IPS-18a (cell line): ENCODE data around the gene ITPRID2.

Source experiments
- H3K27ac ChIP-seq: one replicate; pipeline ENCODE4 v1.5.1; 2013; ENCODE audit warnings: low read length
- H3K27me3 ChIP-seq: one replicate; pipeline ENCODE4 v1.6.1; 2013; ENCODE audit warnings: mild to moderate bottlenecking, low read length; ENCODE audit not compliant: control insufficient read depth, insufficient read depth
- H3K36me3 ChIP-seq: one replicate; pipeline ENCODE4 v1.6.1; 2013; ENCODE audit warnings: low read depth, low read length; ENCODE audit not compliant: control insufficient read depth
- H3K4me1 ChIP-seq: one replicate; pipeline ENCODE4 v1.6.1; 2013; ENCODE audit warnings: low read depth, low read length; ENCODE audit not compliant: control insufficient read depth
- H3K4me3 ChIP-seq: one replicate; pipeline ENCODE4 v1.5.1; 2013; ENCODE audit warnings: low read length
- H3K9ac ChIP-seq: one replicate; pipeline ENCODE4 v1.6.1; 2013; ENCODE audit warnings: mild to moderate bottlenecking, low read length, moderate library complexity
- H3K9me3 ChIP-seq: one replicate; pipeline ENCODE4 v1.6.1; 2013; ENCODE audit warnings: low read depth, low read length; ENCODE audit not compliant: control insufficient read depth

Gene ITPRID2

DNA sequence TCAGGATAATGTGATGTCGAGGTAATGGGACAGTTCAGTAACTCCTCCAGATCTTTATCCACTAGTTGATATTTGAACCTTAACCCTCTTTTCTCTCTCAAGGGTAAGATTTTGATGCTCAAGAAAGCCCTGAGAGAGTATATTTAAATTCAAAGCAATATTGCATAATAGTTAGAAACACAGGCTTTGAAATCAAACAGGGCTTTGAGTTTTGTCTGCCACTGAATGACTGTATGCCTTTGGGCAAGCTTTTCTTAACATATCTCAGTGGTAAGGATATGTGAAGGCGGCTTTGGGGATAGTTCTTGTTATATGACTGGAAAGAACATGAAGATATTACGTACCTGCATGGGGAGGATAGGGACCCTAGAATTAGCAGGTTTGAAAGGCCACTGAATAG, 11.1 kb downstream of the ITPRID2 start:
- Histone ChIP-seq H3K4me3 (no peak overlapping the region), H3K9me3 (no peaks in the 10 kb centered on the region), H3K27me3 (no peaks in the 10 kb centered on the region), H3K4me1 (no peaks in the 10 kb centered on the region), H3K36me3 (peaks cover 18% of the 10 kb centered on the region), H3K9ac (no peak overlapping the region), H3K27ac (no peak overlapping the region)

DNA sequence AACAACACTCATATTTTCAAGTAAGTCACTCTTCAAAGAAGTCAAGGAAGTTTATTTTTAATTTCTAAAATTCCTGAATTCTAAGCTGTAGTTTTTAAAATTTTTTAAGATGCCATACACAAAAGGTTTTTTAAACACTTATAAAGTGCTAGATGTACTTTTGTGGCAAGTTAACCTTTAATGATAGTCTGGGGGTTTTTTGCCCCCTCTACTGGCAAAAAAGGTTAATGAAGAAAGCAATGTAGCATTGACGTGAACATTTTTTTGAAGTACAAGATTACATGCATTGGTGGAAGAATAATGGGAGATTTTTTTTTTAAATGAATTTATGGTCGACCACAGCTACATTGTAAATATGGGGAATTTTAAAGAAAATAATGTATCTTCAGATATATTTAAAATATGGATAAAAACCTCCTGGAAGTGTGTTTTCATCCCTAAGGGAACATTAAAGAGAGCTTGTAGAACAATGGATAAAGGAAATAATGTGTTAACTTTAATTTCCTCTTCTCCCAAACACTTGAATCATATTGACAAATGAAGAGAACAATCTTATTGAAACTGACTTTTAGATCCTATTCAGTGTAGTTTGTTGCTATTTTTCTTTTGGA, 12.6 kb downstream of the ITPRID2 start:
- Histone ChIP-seq H3K9me3 (no peaks in the 10 kb centered on the region), H3K9ac (no peak overlapping the region), H3K27ac (no peak overlapping the region), H3K36me3 (peaks cover 14% of the 10 kb centered on the region), H3K27me3 (no peaks in the 10 kb centered on the region), H3K4me1 (no peaks in the 10 kb centered on the region), H3K4me3 (no peak overlapping the region)

DNA sequence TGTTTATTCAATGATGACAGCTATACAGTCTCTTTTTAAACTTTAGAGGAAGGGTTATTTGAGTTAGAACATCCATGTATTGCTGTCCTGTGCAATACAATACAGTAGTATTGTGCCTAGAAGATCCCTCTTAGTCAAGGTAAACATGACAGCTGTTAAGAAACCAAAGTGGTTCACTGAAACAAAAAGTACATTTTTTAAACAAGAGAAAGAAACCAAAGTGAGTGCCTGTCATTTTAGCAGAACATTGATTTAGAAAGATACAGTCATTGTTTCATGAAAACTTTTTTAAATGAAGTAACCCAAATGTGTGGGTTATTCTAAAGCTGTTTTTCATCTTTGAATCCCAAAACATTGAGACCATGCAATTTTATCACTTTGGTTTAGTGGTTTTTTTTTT, 15.5 kb downstream of the ITPRID2 start:
- Histone ChIP-seq H3K36me3 (peaks cover under 1% of the 10 kb centered on the region), H3K27me3 (no peaks in the 10 kb centered on the region), H3K4me1 (no peaks in the 10 kb centered on the region), H3K4me3 (no peak overlapping the region), H3K9me3 (no peaks in the 10 kb centered on the region), H3K9ac (no peak overlapping the region), H3K27ac (no peak overlapping the region)

DNA sequence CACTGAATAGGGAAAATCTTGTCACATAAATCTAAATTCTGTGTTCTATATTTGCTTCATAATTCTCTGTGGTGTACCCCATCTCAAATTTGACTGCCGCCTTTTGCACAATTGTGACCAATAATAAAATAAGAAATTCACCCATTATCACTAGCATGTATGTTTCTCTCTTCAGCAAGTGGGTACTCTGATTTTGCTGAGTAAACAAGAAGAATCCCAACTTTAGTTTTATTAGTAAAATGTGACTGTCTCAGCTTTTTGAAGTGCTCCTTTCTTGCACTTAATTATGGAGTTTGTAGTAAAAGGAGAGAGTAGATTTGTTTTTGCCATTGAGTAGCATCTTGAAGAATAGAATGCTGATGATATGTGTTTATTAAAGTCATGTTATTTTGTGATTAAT, 16.1 kb downstream of the ITPRID2 start:
- Histone ChIP-seq H3K4me3 (no peak overlapping the region), H3K36me3 (no peaks in the 10 kb centered on the region), H3K9me3 (no peaks in the 10 kb centered on the region), H3K4me1 (no peaks in the 10 kb centered on the region), H3K9ac (no peak overlapping the region), H3K27ac (no peak overlapping the region), H3K27me3 (no peaks in the 10 kb centered on the region)

DNA sequence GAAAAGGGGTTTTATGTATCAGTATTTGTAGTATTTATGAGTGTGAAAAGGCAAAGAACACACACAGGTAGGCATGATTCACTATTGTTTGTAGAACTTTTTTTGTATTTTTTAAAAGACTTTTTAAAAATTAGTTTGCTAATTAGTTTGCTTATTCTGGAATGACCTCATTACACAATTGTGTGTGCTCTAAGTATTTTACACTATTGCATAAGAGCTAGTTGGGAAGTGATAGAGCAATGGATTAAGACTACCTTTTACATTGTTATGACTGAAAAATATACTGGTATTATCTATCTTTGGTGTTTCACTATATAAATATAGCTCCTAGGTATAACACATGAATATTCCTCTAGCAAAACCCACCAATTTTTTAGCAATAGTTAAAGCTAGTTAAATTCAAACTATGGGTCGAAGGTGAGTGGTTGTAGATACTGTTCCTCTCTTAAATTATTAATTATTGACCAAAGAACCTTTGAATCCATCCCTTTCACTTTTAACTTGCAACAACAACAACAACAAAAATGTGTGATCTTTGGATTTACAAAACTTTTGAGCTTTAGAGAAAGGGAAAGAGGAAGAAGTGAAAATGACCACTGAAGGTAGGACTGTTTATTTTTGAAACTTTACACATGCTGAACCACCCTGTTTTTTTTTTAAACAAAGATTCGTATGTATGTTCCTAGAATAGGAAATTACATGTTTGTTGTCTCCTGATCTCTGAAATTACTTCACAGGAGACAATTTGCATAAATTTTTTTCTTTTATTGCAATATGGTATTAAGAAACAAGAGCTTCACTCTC, 18.7 kb downstream of the ITPRID2 start:
- H3K27ac ChIP-seq: no peak overlapping the region
- H3K4me1 ChIP-seq: no peaks in the 10 kb centered on the region
- H3K9me3 ChIP-seq: no peaks in the 10 kb centered on the region
- H3K9ac ChIP-seq: no peak overlapping the region
- no peaks in the 10 kb centered on the region for H3K27me3 ChIP-seq
- H3K36me3 ChIP-seq: no peaks in the 10 kb centered on the region
- H3K4me3 ChIP-seq: no peak overlapping the region

DNA sequence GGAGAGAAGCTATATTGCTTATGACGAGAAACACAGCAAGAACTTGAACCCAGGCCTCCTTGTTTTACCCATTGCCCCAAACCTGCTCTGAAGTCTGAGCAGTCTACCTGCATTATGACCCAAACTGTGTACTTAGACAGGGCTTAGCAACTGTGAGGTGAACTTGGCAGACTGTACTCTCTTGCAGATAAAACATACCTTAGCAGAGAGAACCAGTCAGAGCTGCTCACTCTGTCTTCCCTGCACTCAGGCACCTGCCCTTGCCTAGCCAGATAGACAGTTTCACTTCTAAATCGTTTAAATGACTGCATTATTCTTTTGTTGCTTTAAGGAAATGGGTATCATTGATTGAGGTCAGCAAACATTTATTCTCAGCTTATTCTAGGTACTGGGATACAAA, 20.3 kb downstream of the ITPRID2 start:
- H3K9ac ChIP-seq: no peak overlapping the region
- H3K27ac ChIP-seq: no peak overlapping the region
- no peaks in the 10 kb centered on the region for H3K4me1 ChIP-seq
- no peaks in the 10 kb centered on the region for H3K9me3 ChIP-seq
- no peak overlapping the region for H3K4me3 ChIP-seq
- no peaks in the 10 kb centered on the region for H3K27me3 ChIP-seq
- H3K36me3 ChIP-seq: no peaks in the 10 kb centered on the region

DNA sequence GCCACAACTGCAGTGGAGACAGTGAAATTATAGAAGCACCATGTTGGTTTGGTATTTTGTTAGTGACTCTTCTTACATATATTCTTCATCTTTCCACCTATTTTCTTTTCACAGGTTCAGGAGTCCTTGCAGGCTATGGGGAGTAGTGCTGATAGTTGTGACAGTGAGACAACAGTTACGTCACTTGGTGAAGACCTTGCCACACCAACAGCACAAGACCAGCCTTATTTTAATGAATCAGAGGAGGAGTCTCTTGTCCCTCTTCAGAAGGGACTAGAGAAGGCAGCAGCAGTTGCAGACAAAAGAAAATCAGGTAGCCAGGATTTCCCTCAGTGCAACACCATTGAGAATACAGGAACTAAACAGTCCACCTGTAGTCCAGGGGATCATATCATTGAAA, 23.6 kb downstream of the ITPRID2 start:
- Histone ChIP-seq H3K36me3 (no peaks in the 10 kb centered on the region), H3K27ac (no peak overlapping the region), H3K27me3 (no peaks in the 10 kb centered on the region), H3K4me3 (no peak overlapping the region), H3K9me3 (no peaks in the 10 kb centered on the region), H3K4me1 (no peaks in the 10 kb centered on the region), H3K9ac (no peak overlapping the region)

DNA sequence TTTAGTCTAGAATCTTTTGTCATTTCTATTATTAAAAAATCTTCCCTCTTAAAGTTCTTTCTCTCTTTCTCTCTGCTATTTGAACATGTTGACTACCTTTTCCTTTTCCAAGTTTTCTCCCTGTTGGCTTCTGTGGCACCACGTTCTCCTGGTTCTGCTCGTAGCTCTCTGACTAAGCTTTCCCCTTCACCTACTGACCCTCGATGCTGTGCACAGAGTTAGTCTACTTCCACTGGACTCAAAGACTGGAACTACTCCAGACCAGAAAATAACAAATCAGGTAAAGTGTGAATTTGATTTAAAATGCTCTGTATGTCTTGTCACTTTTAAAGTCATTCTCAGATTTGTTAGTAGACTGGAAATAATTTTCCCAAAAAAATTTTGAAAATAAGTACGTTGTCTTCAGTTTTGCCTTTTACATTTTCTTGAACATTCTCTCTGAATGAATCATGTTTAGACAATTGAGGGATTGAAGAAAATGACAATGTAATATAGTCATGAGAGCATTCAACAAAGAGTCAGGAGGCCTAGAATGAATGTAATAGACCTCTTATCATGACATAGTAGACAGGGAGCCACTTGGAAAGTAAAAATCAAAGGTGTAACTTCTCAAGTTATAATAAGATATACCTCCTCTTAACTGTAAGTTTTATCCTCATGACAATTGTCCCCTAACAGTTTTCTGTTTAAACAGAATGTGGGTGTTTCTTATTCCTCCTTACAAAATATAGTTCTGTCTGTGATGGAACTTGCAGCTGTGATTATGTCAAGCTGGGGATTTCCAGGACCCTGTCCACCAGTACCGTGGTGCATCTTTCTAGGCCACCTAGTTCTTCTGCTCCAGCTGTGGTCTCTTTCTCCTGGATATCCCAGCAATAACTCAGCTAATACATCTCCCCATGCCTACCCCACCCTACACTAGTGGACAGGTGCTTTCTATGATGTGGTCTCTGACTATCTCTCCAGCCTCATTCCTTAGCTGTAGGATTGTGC, 25.5 kb downstream of the ITPRID2 start:
- Histone ChIP-seq H3K9me3 (no peaks in the 10 kb centered on the region), H3K9ac (no peak overlapping the region), H3K27ac (no peak overlapping the region), H3K4me1 (no peaks in the 10 kb centered on the region), H3K27me3 (no peaks in the 10 kb centered on the region), H3K36me3 (no peaks in the 10 kb centered on the region), H3K4me3 (no peak overlapping the region)

DNA sequence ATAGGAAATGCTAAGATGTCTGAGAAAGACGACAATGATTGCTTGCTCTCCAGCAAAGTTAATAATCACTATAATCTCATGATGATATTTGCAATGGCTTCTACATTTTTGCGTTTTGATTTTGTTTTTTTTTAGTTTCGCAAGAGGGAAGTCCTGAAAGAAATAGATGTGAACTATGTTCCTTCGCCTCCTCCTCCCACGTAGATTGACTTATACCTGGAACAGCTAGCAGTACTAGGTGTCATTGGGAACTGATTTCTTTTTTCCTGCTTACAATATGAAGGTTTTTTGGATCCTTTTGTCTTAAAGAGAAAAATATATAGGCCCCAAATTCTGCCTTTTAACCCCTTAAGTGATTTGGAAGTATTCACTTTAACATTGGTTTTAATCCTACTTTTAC, 26.7 kb downstream of the ITPRID2 start:
- H3K4me1 ChIP-seq: no peaks in the 10 kb centered on the region
- no peaks in the 10 kb centered on the region for H3K27me3 ChIP-seq
- H3K36me3 ChIP-seq: no peaks in the 10 kb centered on the region
- H3K9ac ChIP-seq: no peak overlapping the region
- no peak overlapping the region for H3K4me3 ChIP-seq
- H3K9me3 ChIP-seq: no peaks in the 10 kb centered on the region
- no peak overlapping the region for H3K27ac ChIP-seq

DNA sequence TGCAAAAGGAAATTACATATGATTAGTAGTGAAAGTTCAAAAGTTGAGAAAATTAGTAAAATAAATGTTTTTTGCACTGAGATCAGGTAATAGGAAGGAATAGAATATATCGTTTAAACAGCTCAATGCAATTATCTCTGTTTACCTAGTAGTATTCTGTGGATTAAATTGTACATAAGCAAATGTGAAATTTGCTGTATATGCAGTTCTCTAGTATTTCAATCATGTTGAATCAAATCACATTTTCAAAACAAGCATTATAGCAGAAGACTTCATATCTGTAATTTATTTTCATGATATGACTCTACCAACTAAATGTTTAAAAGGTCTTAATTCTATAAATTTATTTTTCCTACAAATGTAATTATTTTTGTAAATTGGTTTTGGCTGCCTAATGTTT, 31.6 kb downstream of the ITPRID2 start:
- Histone ChIP-seq H3K9ac (no peak overlapping the region), H3K4me1 (no peaks in the 10 kb centered on the region), H3K36me3 (no peaks in the 10 kb centered on the region), H3K9me3 (no peaks in the 10 kb centered on the region), H3K27me3 (no peaks in the 10 kb centered on the region), H3K4me3 (no peak overlapping the region), H3K27ac (no peak overlapping the region)

DNA sequence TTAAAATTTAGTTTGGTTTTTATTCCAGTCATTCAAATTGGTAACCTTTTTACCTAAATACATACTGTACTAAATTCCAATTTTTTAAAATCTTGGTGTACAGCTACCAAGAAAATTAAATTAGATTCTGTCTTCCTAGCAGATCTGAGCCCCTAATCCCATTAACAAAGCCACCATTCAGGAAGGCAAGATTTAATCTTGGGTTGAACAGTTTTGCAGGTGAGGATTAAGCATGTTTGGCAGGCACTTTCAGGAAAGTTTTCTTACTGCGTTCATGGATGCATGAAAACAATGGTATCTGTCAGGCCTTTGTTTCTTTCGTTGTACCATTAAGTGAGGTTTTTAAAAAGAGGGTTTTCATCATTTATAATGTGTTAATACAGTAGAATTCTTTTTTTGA, 32.8 kb downstream of the ITPRID2 start:
- no peaks in the 10 kb centered on the region for H3K4me1 ChIP-seq
- no peaks in the 10 kb centered on the region for H3K36me3 ChIP-seq
- H3K9ac ChIP-seq: no peak overlapping the region
- no peaks in the 10 kb centered on the region for H3K27me3 ChIP-seq
- H3K4me3 ChIP-seq: no peak overlapping the region
- H3K27ac ChIP-seq: no peak overlapping the region
- no peaks in the 10 kb centered on the region for H3K9me3 ChIP-seq
